Measurements from ENCODE around the gene ARAP3. TPM values are rescaled to one million over a fixed set of nuclear protein-coding genes. Genes with fewer than 3 reads are reported as not detected.

Gene ARAP3
- total RNA-seq, 1 donor from 2014 or later, result 17.4 TPM

- TF ChIP-seq EZH2 (IDR thresholded peaks at IDR 0.05; ENCODE audit: insufficient read depth, low read length) (no peak), CTCF (IDR thresholded peaks at IDR 0.05; ENCODE audit: insufficient read depth, low read depth, low read length) (no peak)
- peak overlapping the region; percentile 49 for H3K4me2 ChIP-seq (ENCODE audit: low read length)
- H2AFZ ChIP-seq (ENCODE audit: low read depth, low read length), result no peak overlapping the region
- peak overlapping the region; percentile 53 for H3K9ac ChIP-seq (ENCODE audit: low read length)
- H4K20me1 ChIP-seq (ENCODE audit: insufficient read depth, low read length), result no peaks in the 10 kb centered on the region
- peak overlapping the region; percentile 81 for H3K27ac ChIP-seq (ENCODE audit: low read depth, low read length)
- no peaks in the 10 kb centered on the region for H3K27me3 ChIP-seq (ENCODE audit: insufficient read depth, low read length)
- no peaks in the 10 kb centered on the region for H3K27me3 Mint-ChIP-seq (ENCODE audit: low read depth, unreplicated experiment)
- H3K36me3 Mint-ChIP-seq (ENCODE audit: low read depth, unreplicated experiment), result peaks cover 45% of the 10 kb centered on the region
- peaks cover 13% of the 10 kb centered on the region for H3K36me3 ChIP-seq (ENCODE audit: insufficient read depth, low read length)
- peak; percentile 94 for DNase-seq (ENCODE audit: low read depth)
- H3K79me2 ChIP-seq (ENCODE audit: insufficient read depth, low read length), result no peaks in the 10 kb centered on the region
- FAIRE-seq, result peak; percentile 95
- peaks cover 22% of the 10 kb centered on the region for H3K4me1 Mint-ChIP-seq (ENCODE audit: low read depth, unreplicated experiment)
- no peaks in the 10 kb centered on the region for H3K9me3 Mint-ChIP-seq (ENCODE audit: unreplicated experiment)
- H3K9me3 ChIP-seq (ENCODE audit: insufficient read depth, low read depth, low read length), result no peaks in the 10 kb centered on the region
- peaks cover 19% of the 10 kb centered on the region for H3K4me1 ChIP-seq (ENCODE audit: insufficient read depth, low read length)
- H3K27ac Mint-ChIP-seq (ENCODE audit: unreplicated experiment), result peak overlapping the region; percentile 75
- peak overlapping the region; percentile 43 for H3K4me3 Mint-ChIP-seq (ENCODE audit: unreplicated experiment)
- no peak overlapping the region for H3K4me3 ChIP-seq (ENCODE audit: insufficient read depth, low read depth, low read length)
Observed at GRCh38 chr5:141657937-141658545, 24.0 kb downstream of the ARAP3 start.

- Mint-ChIP-seq H3K27ac (ENCODE audit: unreplicated experiment) (peak overlapping the region; percentile 75), H3K36me3 (ENCODE audit: low read depth, unreplicated experiment) (peaks cover 47% of the 10 kb centered on the region), H3K9me3 (ENCODE audit: unreplicated experiment) (no peaks in the 10 kb centered on the region), H3K4me1 (ENCODE audit: low read depth, unreplicated experiment) (peaks cover 22% of the 10 kb centered on the region), H3K27me3 (ENCODE audit: low read depth, unreplicated experiment) (no peaks in the 10 kb centered on the region), H3K4me3 (ENCODE audit: unreplicated experiment) (no peak overlapping the region)
- Histone ChIP-seq H3K27me3 (ENCODE audit: insufficient read depth, low read length) (no peaks in the 10 kb centered on the region), H3K9ac (ENCODE audit: low read length) (peak overlapping the region; percentile 42), H3K27ac (ENCODE audit: low read depth, low read length) (peak overlapping the region; percentile 81), H3K79me2 (ENCODE audit: insufficient read depth, low read length) (no peaks in the 10 kb centered on the region), H3K9me3 (ENCODE audit: insufficient read depth, low read depth, low read length) (no peaks in the 10 kb centered on the region), H3K4me1 (ENCODE audit: insufficient read depth, low read length) (peaks cover 19% of the 10 kb centered on the region), H3K36me3 (ENCODE audit: insufficient read depth, low read length) (peaks cover 13% of the 10 kb centered on the region), H4K20me1 (ENCODE audit: insufficient read depth, low read length) (no peaks in the 10 kb centered on the region), H3K4me2 (ENCODE audit: low read length) (peak overlapping the region; percentile 49), H3K4me3 (ENCODE audit: insufficient read depth, low read depth, low read length) (no peak overlapping the region), H2AFZ (ENCODE audit: low read depth, low read length) (no peak overlapping the region)
- TF ChIP-seq EZH2 (IDR thresholded peaks at IDR 0.05; ENCODE audit: insufficient read depth, low read length), result no peak
- TF ChIP-seq CTCF (IDR thresholded peaks at IDR 0.05; ENCODE audit: insufficient read depth, low read depth, low read length), result no peak
- DNase-seq (ENCODE audit: low read depth), result no peak
- FAIRE-seq, result no peak
Observed at GRCh38 chr5:141657404-141657803, 24.6 kb downstream of the ARAP3 start.

- Histone ChIP-seq H4K20me1 (ENCODE audit: insufficient read depth, low read length) (no peaks in the 10 kb centered on the region), H3K4me1 (ENCODE audit: insufficient read depth, low read length) (peaks cover 23% of the 10 kb centered on the region), H3K9me3 (ENCODE audit: insufficient read depth, low read depth, low read length) (no peaks in the 10 kb centered on the region), H2AFZ (ENCODE audit: low read depth, low read length) (no peak overlapping the region), H3K36me3 (ENCODE audit: insufficient read depth, low read length) (peaks cover 13% of the 10 kb centered on the region), H3K9ac (ENCODE audit: low read length) (no peak overlapping the region), H3K27me3 (ENCODE audit: insufficient read depth, low read length) (no peaks in the 10 kb centered on the region), H3K4me2 (ENCODE audit: low read length) (no peak overlapping the region), H3K4me3 (ENCODE audit: insufficient read depth, low read depth, low read length) (no peak overlapping the region), H3K27ac (ENCODE audit: low read depth, low read length) (no peak overlapping the region), H3K79me2 (ENCODE audit: insufficient read depth, low read length) (no peaks in the 10 kb centered on the region)
- Mint-ChIP-seq H3K4me1 (ENCODE audit: low read depth, unreplicated experiment) (peaks cover 22% of the 10 kb centered on the region), H3K27me3 (ENCODE audit: low read depth, unreplicated experiment) (no peaks in the 10 kb centered on the region), H3K36me3 (ENCODE audit: low read depth, unreplicated experiment) (peaks cover 44% of the 10 kb centered on the region), H3K27ac (ENCODE audit: unreplicated experiment) (no peak overlapping the region), H3K9me3 (ENCODE audit: unreplicated experiment) (no peaks in the 10 kb centered on the region), H3K4me3 (ENCODE audit: unreplicated experiment) (no peak overlapping the region)
- DNase-seq (ENCODE audit: low read depth) (no peak), FAIRE-seq (no peak)
- no peak for TF ChIP-seq CTCF (IDR thresholded peaks at IDR 0.05; ENCODE audit: insufficient read depth, low read depth, low read length)
- no peak for TF ChIP-seq EZH2 (IDR thresholded peaks at IDR 0.05; ENCODE audit: insufficient read depth, low read length)
Observed at GRCh38 chr5:141656396-141656795, 25.6 kb downstream of the ARAP3 start.
